ENCODE data around the gene ADAM30. TPM values are rescaled to one million over a fixed set of nuclear protein-coding genes. Genes with fewer than 3 reads are reported as not detected.

The ADAM30 gene
- polyA plus RNA-seq = not detected

DNA sequence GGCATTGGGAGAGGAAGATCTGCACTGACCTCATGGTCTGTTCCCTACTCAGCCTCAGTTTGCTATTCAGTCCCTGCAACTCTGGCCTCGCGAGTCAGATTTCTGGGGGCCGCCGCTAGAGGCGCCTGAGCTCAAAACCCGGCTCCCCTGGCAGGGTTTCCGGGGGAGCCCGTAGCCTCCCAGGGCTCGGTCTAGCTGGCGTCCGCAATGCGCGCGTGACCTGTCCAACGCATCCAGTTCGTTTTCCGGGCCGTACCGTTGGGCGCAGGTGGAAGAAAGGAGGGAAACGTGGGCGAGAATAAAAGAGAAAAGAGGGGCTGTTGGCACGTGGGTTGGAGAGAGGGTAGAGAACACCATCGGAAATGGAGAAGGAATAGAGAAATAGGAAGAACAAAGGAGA is at the start of gene ADAM30:
ADAM30 (minus strand) TSS at position 213 of the 400 bp plus-strand sequence; CDS start at position 34, 179 bp downstream.
- no peaks in the 10 kb centered on the region for H3K9me3 ChIP-seq (ENCODE audit: control insufficient read depth in 2 of 2, insufficient read depth in 1 of 2, low read depth in 1 of 2, low read length in 1 of 2)
- no peaks in the 10 kb centered on the region for H3K4me1 ChIP-seq (ENCODE audit: control insufficient read depth in 2 of 2, insufficient read depth in 2 of 2, low read length in 1 of 2)
- no peaks in the 10 kb centered on the region for H3K36me3 ChIP-seq (ENCODE audit: control insufficient read depth in 2 of 2, insufficient read depth in 2 of 2, low read length in 1 of 2)
- WGBS, 2 donors = 58 to 59% methylated on average over 24 of the region's 24 CpGs
- H3K27ac ChIP-seq (ENCODE audit: low read depth in 2 of 2, low read length in 1 of 2) = no peak within 1 kb of the TSS
- no peak within 1 kb of the TSS for H3K4me3 ChIP-seq (ENCODE audit: low read depth in 1 of 2, low read length in 2 of 2)
- no peaks in the 10 kb centered on the region for H3K27me3 ChIP-seq (ENCODE audit: control insufficient read depth in 1 of 2, insufficient read depth in 2 of 2, low read length in 2 of 2)

DNA sequence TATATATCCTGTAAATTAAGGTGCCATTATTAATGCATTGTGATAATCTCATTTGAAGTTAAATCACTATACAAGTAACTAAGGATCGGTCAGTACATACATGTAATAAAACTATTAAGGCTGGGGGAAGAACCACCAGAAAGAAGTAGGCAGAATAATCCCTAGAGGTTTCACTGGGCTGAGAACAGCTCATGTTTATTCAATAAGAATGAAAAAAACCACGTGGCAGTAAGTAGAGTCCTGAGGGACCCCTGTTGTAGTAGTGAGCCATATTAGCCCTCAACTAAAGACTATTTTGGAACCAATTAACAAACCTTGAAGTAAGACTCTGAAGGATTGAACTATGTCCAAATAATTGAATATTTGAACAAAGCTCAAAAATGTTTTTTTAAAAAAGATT is 46.9 kb upstream of the ADAM30 start:
- Histone ChIP-seq H3K4me1 (ENCODE audit: control insufficient read depth in 2 of 2, insufficient read depth in 2 of 2, low read length in 1 of 2) (no peaks in the 10 kb centered on the region), H3K27ac (ENCODE audit: low read depth in 2 of 2, low read length in 1 of 2) (no peak overlapping the region), H3K27me3 (ENCODE audit: control insufficient read depth in 1 of 2, insufficient read depth in 2 of 2, low read length in 2 of 2) (no peaks in the 10 kb centered on the region), H3K4me3 (ENCODE audit: low read depth in 1 of 2, low read length in 2 of 2) (no peak overlapping the region), H3K9me3 (ENCODE audit: control insufficient read depth in 2 of 2, insufficient read depth in 1 of 2, low read depth in 1 of 2, low read length in 1 of 2) (peaks cover 0 to 2% of the 10 kb centered on the region in 2 donors), H3K36me3 (ENCODE audit: control insufficient read depth in 2 of 2, insufficient read depth in 2 of 2, low read length in 1 of 2) (peaks cover 0 to 12% of the 10 kb centered on the region in 2 donors)
- WGBS, 2 donors = 70 to 74% methylated on average over 2 of the region's 2 CpGs

- Histone ChIP-seq H3K27ac (ENCODE audit: low read depth in 2 of 2, low read length in 1 of 2) (no peak overlapping the region), H3K27me3 (ENCODE audit: control insufficient read depth in 1 of 2, insufficient read depth in 2 of 2, low read length in 2 of 2) (no peaks in the 10 kb centered on the region), H3K36me3 (ENCODE audit: control insufficient read depth in 2 of 2, insufficient read depth in 2 of 2, low read length in 1 of 2) (peaks cover 7 to 16% of the 10 kb centered on the region in 2 donors), H3K4me3 (ENCODE audit: low read depth in 1 of 2, low read length in 2 of 2) (no peak overlapping the region), H3K4me1 (ENCODE audit: control insufficient read depth in 2 of 2, insufficient read depth in 2 of 2, low read length in 1 of 2) (no peaks in the 10 kb centered on the region), H3K9me3 (ENCODE audit: control insufficient read depth in 2 of 2, insufficient read depth in 1 of 2, low read depth in 1 of 2, low read length in 1 of 2) (peaks cover 0 to 2% of the 10 kb centered on the region in 2 donors)
- 87 to 89% methylated on average over 4 of the region's 4 CpGs for WGBS, 2 donors
Observed at GRCh38 chr1:119941392-119941791, 45.1 kb upstream of the ADAM30 start.

DNA sequence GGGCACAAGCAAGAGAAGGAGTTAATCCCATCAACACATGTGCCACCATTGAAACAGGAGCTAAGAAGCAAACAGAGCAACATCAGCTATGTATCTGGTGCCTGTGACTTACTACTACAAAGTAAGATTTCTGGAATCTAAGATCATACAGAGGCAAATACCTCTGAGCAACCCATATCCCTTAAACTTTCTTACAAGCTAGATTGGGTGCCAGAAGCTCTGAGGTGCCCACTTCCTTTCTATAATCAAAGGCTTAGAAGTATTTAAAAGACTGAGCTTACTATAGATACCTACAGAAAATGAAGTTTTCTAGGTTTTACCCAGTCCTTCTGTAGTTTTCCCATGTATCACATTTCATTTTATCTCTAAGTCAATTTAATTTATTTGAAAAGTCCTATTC is 44.4 kb upstream of the ADAM30 start:
- peaks cover 0 to 2% of the 10 kb centered on the region in 2 donors for H3K9me3 ChIP-seq (ENCODE audit: control insufficient read depth in 2 of 2, insufficient read depth in 1 of 2, low read depth in 1 of 2, low read length in 1 of 2)
- H3K27ac ChIP-seq (ENCODE audit: low read depth in 2 of 2, low read length in 1 of 2) = no peak overlapping the region
- no peaks in the 10 kb centered on the region for H3K27me3 ChIP-seq (ENCODE audit: control insufficient read depth in 1 of 2, insufficient read depth in 2 of 2, low read length in 2 of 2)
- H3K4me1 ChIP-seq (ENCODE audit: control insufficient read depth in 2 of 2, insufficient read depth in 2 of 2, low read length in 1 of 2) = no peaks in the 10 kb centered on the region
- H3K4me3 ChIP-seq (ENCODE audit: low read depth in 1 of 2, low read length in 2 of 2) = no peak overlapping the region
- H3K36me3 ChIP-seq (ENCODE audit: control insufficient read depth in 2 of 2, insufficient read depth in 2 of 2, low read length in 1 of 2) = peaks cover 14 to 23% of the 10 kb centered on the region in 2 donors

GRCh38 chr1:119937198-119937597 is 40.9 kb upstream of the ADAM30 start:
- 95% methylated on average over 5 of the region's 5 CpGs for WGBS, 2 donors
- Histone ChIP-seq H3K27ac (ENCODE audit: low read depth in 2 of 2, low read length in 1 of 2) (no peak overlapping the region), H3K4me1 (ENCODE audit: control insufficient read depth in 2 of 2, insufficient read depth in 2 of 2, low read length in 1 of 2) (no peaks in the 10 kb centered on the region), H3K27me3 (ENCODE audit: control insufficient read depth in 1 of 2, insufficient read depth in 2 of 2, low read length in 2 of 2) (no peaks in the 10 kb centered on the region), H3K4me3 (ENCODE audit: low read depth in 1 of 2, low read length in 2 of 2) (no peak overlapping the region), H3K36me3 (ENCODE audit: control insufficient read depth in 2 of 2, insufficient read depth in 2 of 2, low read length in 1 of 2) (peaks cover 16 to 36% of the 10 kb centered on the region in 2 donors), H3K9me3 (ENCODE audit: control insufficient read depth in 2 of 2, insufficient read depth in 1 of 2, low read depth in 1 of 2, low read length in 1 of 2) (peaks cover 0 to 4% of the 10 kb centered on the region in 2 donors)

- Histone ChIP-seq H3K4me3 (ENCODE audit: low read depth in 1 of 2, low read length in 2 of 2) (no peak overlapping the region), H3K36me3 (ENCODE audit: control insufficient read depth in 2 of 2, insufficient read depth in 2 of 2, low read length in 1 of 2) (peaks cover 16 to 33% of the 10 kb centered on the region in 2 donors), H3K27me3 (ENCODE audit: control insufficient read depth in 1 of 2, insufficient read depth in 2 of 2, low read length in 2 of 2) (no peaks in the 10 kb centered on the region), H3K9me3 (ENCODE audit: control insufficient read depth in 2 of 2, insufficient read depth in 1 of 2, low read depth in 1 of 2, low read length in 1 of 2) (peaks cover 0 to 4% of the 10 kb centered on the region in 2 donors), H3K27ac (ENCODE audit: low read depth in 2 of 2, low read length in 1 of 2) (no peak overlapping the region), H3K4me1 (ENCODE audit: control insufficient read depth in 2 of 2, insufficient read depth in 2 of 2, low read length in 1 of 2) (no peaks in the 10 kb centered on the region)
- WGBS, 2 donors = 93 to 97% methylated on average over 2 of the region's 2 CpGs
Observed at GRCh38 chr1:119935915-119936314, 39.6 kb upstream of the ADAM30 start.

GRCh38 chr1:119935373-119935772 is 39.1 kb upstream of the ADAM30 start:
- Histone ChIP-seq H3K9me3 (ENCODE audit: control insufficient read depth in 2 of 2, insufficient read depth in 1 of 2, low read depth in 1 of 2, low read length in 1 of 2) (peaks cover 0 to 2% of the 10 kb centered on the region in 2 donors), H3K4me3 (ENCODE audit: low read depth in 1 of 2, low read length in 2 of 2) (no peak overlapping the region), H3K27ac (ENCODE audit: low read depth in 2 of 2, low read length in 1 of 2) (no peak overlapping the region), H3K27me3 (ENCODE audit: control insufficient read depth in 1 of 2, insufficient read depth in 2 of 2, low read length in 2 of 2) (no peaks in the 10 kb centered on the region), H3K36me3 (ENCODE audit: control insufficient read depth in 2 of 2, insufficient read depth in 2 of 2, low read length in 1 of 2) (peaks cover 16 to 31% of the 10 kb centered on the region in 2 donors), H3K4me1 (ENCODE audit: control insufficient read depth in 2 of 2, insufficient read depth in 2 of 2, low read length in 1 of 2) (no peaks in the 10 kb centered on the region)
- WGBS, 2 donors = 86 to 90% methylated on average over 1 of the region's 1 CpG

GRCh38 chr1:119933397-119933796 is 37.1 kb upstream of the ADAM30 start:
- Histone ChIP-seq H3K27ac (ENCODE audit: low read depth in 2 of 2, low read length in 1 of 2) (no peak overlapping the region), H3K4me3 (ENCODE audit: low read depth in 1 of 2, low read length in 2 of 2) (no peak overlapping the region), H3K9me3 (ENCODE audit: control insufficient read depth in 2 of 2, insufficient read depth in 1 of 2, low read depth in 1 of 2, low read length in 1 of 2) (peaks cover 0 to 2% of the 10 kb centered on the region in 2 donors), H3K4me1 (ENCODE audit: control insufficient read depth in 2 of 2, insufficient read depth in 2 of 2, low read length in 1 of 2) (no peaks in the 10 kb centered on the region), H3K36me3 (ENCODE audit: control insufficient read depth in 2 of 2, insufficient read depth in 2 of 2, low read length in 1 of 2) (peaks cover 16 to 30% of the 10 kb centered on the region in 2 donors), H3K27me3 (ENCODE audit: control insufficient read depth in 1 of 2, insufficient read depth in 2 of 2, low read length in 2 of 2) (no peaks in the 10 kb centered on the region)

GRCh38 chr1:119929643-119930315 is 33.5 kb upstream of the ADAM30 start:
- peaks cover 0 to 2% of the 10 kb centered on the region in 2 donors for H3K9me3 ChIP-seq (ENCODE audit: control insufficient read depth in 2 of 2, insufficient read depth in 1 of 2, low read depth in 1 of 2, low read length in 1 of 2)
- no peaks in the 10 kb centered on the region for H3K4me1 ChIP-seq (ENCODE audit: control insufficient read depth in 2 of 2, insufficient read depth in 2 of 2, low read length in 1 of 2)
- 91 to 96% methylated on average over 1 of the region's 1 CpG for whole genome bisulfite sequencing, 2 donors
- no peak overlapping the region for H3K27ac ChIP-seq (ENCODE audit: low read depth in 2 of 2, low read length in 1 of 2)
- peaks cover 26 to 29% of the 10 kb centered on the region in 2 donors for H3K36me3 ChIP-seq (ENCODE audit: control insufficient read depth in 2 of 2, insufficient read depth in 2 of 2, low read length in 1 of 2)
- no peaks in the 10 kb centered on the region for H3K27me3 ChIP-seq (ENCODE audit: control insufficient read depth in 1 of 2, insufficient read depth in 2 of 2, low read length in 2 of 2)
- H3K4me3 ChIP-seq (ENCODE audit: low read depth in 1 of 2, low read length in 2 of 2) = no peak overlapping the region

- H3K27ac ChIP-seq (ENCODE audit: low read depth in 2 of 2, low read length in 1 of 2) = no peak overlapping the region
- peaks cover 36 to 40% of the 10 kb centered on the region in 2 donors for H3K36me3 ChIP-seq (ENCODE audit: control insufficient read depth in 2 of 2, insufficient read depth in 2 of 2, low read length in 1 of 2)
- H3K9me3 ChIP-seq (ENCODE audit: control insufficient read depth in 2 of 2, insufficient read depth in 1 of 2, low read depth in 1 of 2, low read length in 1 of 2) = no peaks in the 10 kb centered on the region
- no peaks in the 10 kb centered on the region for H3K27me3 ChIP-seq (ENCODE audit: control insufficient read depth in 1 of 2, insufficient read depth in 2 of 2, low read length in 2 of 2)
- 96 to 99% methylated on average over 3 of the region's 3 CpGs for WGBS, 2 donors
- no peak overlapping the region for H3K4me3 ChIP-seq (ENCODE audit: low read depth in 1 of 2, low read length in 2 of 2)
- H3K4me1 ChIP-seq (ENCODE audit: control insufficient read depth in 2 of 2, insufficient read depth in 2 of 2, low read length in 1 of 2) = no peaks in the 10 kb centered on the region
Observed at GRCh38 chr1:119926553-119926952, 30.2 kb upstream of the ADAM30 start.

All from esophagus (tissue), 2 donors.